Fibroblast of the aortic adventitia (primary cell): Measurements from ENCODE around the gene CLSTN2. TPM values are rescaled to one million over a fixed set of nuclear protein-coding genes. Genes with fewer than 3 reads are reported as not detected.

Source experiments
- DNase-seq: peaks from one replicate; pipeline ENCODE4 v3.0.0-alpha.2; 2010; ENCODE audit warnings: low read depth
- H3K4me3 ChIP-seq: 2 replicates; pipeline ENCODE4 v1.5.1; 2011; ENCODE audit warnings: low read depth, mild to moderate bottlenecking, control low read depth, low read length, moderate library complexity
- CTCF ChIP-seq: IDR thresholded peaks from 2 replicates; pipeline ENCODE4 v1.5.1; 2011; ENCODE audit warnings: mild to moderate bottlenecking, low read length, control low read depth, inconsistent platforms; ENCODE audit not compliant: insufficient read depth
- total RNA-seq: library from RNA; depleted of rRNA; stranded (reverse); fragments of >200 nt; gene quantifications from 2 replicates; pipeline ENCODE4 v1.2.3, GENCODE V29; 2012; ENCODE audit warnings: low replicate concordance

Gene CLSTN2
- total RNA-seq, 1 donor = 3.2 TPM

- H3K4me3 ChIP-seq = no peak overlapping the region
- DNase-seq = no peak
- TF ChIP-seq CTCF = no peak
Measured at GRCh38 chr3:140303875-140304274, 368.9 kb downstream of the CLSTN2 start.

GRCh38 chr3:140308535-140308934, 373.6 kb downstream of the CLSTN2 start:
- H3K4me3 ChIP-seq = no peak overlapping the region
- DNase-seq = no peak
- no peak for TF ChIP-seq CTCF

DNA sequence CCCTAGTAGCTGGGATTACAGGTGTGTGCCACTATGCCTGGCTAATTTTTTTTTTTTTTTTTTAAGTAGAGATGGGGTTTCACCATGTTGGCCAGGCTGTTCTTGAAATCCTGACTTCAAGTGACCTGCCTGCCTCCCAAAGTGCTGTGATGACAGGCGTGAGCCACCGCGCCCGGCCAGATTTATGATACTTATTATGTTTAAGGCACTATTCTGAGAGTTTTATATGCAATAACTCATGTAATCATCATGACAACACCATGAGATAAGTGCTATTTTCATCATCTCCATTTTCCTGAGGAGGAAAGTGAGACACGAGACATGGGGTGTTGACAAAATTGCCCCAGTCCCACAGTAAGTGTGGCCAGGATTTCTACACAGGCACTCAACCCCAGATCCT, 376.4 kb downstream of the CLSTN2 start:
- no peak for TF ChIP-seq CTCF
- DNase-seq = no peak
- no peak overlapping the region for H3K4me3 ChIP-seq

- DNase-seq = no peak
- no peak overlapping the region for H3K4me3 ChIP-seq
- TF ChIP-seq CTCF = no peak
Measured at GRCh38 chr3:140315955-140316354, 381.0 kb downstream of the CLSTN2 start.

DNA sequence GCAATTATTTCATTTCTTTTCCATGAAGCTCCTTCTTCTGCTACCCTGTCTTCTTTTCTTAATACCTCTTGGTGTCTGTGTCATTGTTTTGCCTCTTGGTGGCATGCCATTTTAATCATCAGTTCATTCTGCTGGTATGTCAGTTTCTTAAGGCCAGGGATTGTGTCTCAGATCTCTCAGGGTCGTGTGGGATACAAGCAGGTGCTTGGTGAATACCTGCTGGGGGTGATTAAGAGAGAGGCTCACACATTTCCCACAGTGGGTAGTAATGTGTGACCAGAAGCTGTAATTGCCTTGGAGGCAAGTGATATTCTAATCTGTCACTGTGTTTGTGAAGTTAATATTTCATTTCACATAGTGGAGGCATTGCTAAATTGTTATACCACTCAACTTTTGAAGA, 381.5 kb downstream of the CLSTN2 start:
- DNase-seq = no peak
- TF ChIP-seq CTCF = no peak
- H3K4me3 ChIP-seq = no peak overlapping the region

- TF ChIP-seq CTCF = no peak
- no peak for DNase-seq
- no peak overlapping the region for H3K4me3 ChIP-seq
Measured at GRCh38 chr3:140316868-140317400, 381.9 kb downstream of the CLSTN2 start.

GRCh38 chr3:140319739-140320138, 384.8 kb downstream of the CLSTN2 start:
- no peak for TF ChIP-seq CTCF
- no peak overlapping the region for H3K4me3 ChIP-seq
- no peak for DNase-seq
